Mesodermal cell (in vitro differentiated cells): ENCODE results near the gene AATK.

ENCODE experiments used
- H3K27ac ChIP-seq: 2 replicates; pipeline ENCODE4 v1.7.0; 2013; ENCODE audit warnings: mild to moderate bottlenecking, low read depth, low read length, moderate library complexity; ENCODE audit not compliant: severe bottlenecking
- H3K36me3 ChIP-seq: 2 replicates; pipeline ENCODE4 v1.7.1; 2013; ENCODE audit warnings: mild to moderate bottlenecking, low read length, moderate library complexity; ENCODE audit not compliant: control insufficient read depth, insufficient read depth
- H3K4me1 ChIP-seq: one replicate; pipeline ENCODE4 v1.7.1; 2013; ENCODE audit warnings: mild to moderate bottlenecking, low read length; ENCODE audit not compliant: insufficient read depth, control insufficient read depth, poor library complexity, severe bottlenecking
- H3K4me3 ChIP-seq: 2 replicates; pipeline ENCODE4 v1.7.0; 2013; ENCODE audit warnings: low read length, control low read depth, mild to moderate bottlenecking; ENCODE audit not compliant: insufficient read depth, poor library complexity, severe bottlenecking; ENCODE audit errors: extremely low read depth
- H3K9me3 ChIP-seq: 2 replicates; pipeline ENCODE4 v1.7.1; 2013; ENCODE audit warnings: mild to moderate bottlenecking, low read length, moderate library complexity; ENCODE audit not compliant: control insufficient read depth
- WGBS, 2 experiments: methylation state at CpG; one replicate each; pipeline ENCODE4 v1.1.5; 2013; ENCODE audit warnings: missing lambda C conversion rate in 2 of 2; ENCODE audit not compliant: insufficient coverage in 2 of 2; 5-methylcytosine and 5-hydroxymethylcytosine counted together

AATK gene

DNA sequence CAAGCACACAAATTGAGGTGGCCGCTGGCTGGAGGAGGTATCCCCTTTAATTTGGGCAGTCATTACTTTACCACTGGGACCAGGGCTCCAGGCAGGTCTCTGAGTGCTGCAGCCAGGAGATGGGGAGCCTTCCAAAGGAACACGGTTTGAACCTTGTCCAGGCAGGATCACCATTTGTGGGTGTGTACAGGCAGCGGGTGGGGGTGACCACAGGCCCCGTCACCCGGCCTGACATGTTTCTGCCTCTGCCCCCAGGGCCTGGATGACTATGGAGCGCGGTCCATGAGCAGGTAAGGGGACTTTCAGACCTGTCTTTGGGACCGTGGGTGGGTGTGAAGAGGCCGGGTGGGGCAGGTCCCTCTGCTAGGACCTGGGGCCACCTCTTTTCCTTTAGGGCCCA lies 57.8 kb downstream of the AATK start:
- no peak overlapping the region for H3K4me3 ChIP-seq

GRCh38 chr17:81106716-81107115 lies 59.3 kb downstream of the AATK start:
- H3K36me3 ChIP-seq = peaks cover 37% of the 10 kb centered on the region
- WGBS, 2 experiments = 94 to 99% methylated on average over 20 to 23 of the region's 24 CpGs

More for the DNA sequence above, 57.8 kb downstream of the AATK start:
- Histone ChIP-seq H3K27ac (no peak overlapping the region), H3K4me1 (no peaks in the 10 kb centered on the region), H3K36me3 (peaks cover 37% of the 10 kb centered on the region), H3K9me3 (no peaks in the 10 kb centered on the region)
- 96% methylated on average over 7 to 9 of the region's 9 CpGs for WGBS, 2 experiments

GRCh38 chr17:81103379-81103778 lies 62.6 kb downstream of the AATK start:
- H3K4me1 ChIP-seq = peaks cover 4% of the 10 kb centered on the region
- no peak overlapping the region for H3K4me3 ChIP-seq
- no peak overlapping the region for H3K27ac ChIP-seq
- H3K36me3 ChIP-seq = peaks cover 23% of the 10 kb centered on the region
- 96 to 100% methylated on average over 17 to 20 of the region's 20 CpGs for whole genome bisulfite sequencing, 2 experiments
- no peaks in the 10 kb centered on the region for H3K9me3 ChIP-seq

More at GRCh38 chr17:81106716-81107115, 59.3 kb downstream of the AATK start:
- Histone ChIP-seq H3K9me3 (no peaks in the 10 kb centered on the region), H3K4me3 (no peak overlapping the region), H3K27ac (no peak overlapping the region), H3K4me1 (no peaks in the 10 kb centered on the region)

DNA sequence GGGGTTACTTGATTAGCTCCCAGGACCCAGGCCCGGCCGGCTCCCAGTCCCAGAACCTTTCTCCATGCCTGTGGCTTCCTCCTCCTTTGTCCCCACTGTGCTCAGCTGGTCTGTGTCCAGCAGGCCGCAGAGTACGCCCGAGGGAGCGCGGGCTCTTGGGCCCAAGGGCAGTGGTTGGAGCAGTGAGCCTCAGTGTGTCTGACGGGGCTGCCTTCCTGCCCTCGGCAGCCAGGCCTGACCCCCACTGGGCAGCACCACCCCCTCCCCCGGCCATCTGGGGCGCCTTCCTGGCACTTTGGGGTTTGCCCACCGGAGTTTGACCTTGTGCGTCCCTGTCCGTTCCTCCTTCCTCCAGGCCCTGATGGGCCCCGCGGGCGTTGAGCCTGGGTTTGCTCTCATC lies 63.2 kb downstream of the AATK start:
- no peaks in the 10 kb centered on the region for H3K9me3 ChIP-seq
- peaks cover 23% of the 10 kb centered on the region for H3K36me3 ChIP-seq
- H3K27ac ChIP-seq = no peak overlapping the region
- 96 to 98% methylated on average over 15 of the region's 17 CpGs for WGBS, 2 experiments
- peaks cover 9% of the 10 kb centered on the region for H3K4me1 ChIP-seq
- H3K4me3 ChIP-seq = no peak overlapping the region

DNA sequence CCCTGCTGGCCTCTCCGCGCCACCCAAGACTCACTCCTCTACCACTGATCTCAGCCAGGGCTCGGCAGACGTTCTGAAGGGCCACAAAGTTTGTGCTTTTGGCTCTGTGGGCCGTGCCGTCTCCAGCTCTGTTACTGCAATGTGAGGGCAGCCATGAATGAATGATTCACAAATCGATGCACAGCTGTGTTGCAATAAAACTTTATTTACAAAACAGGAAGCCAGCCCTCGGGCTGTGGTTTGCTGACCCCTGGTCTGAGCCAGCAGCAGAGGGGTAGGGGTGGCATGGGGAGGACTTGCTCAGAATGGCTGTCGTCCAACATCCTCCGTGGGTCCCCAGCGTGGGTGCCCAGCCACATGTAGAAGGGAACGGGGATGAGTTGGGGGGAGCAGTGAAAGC lies 63.7 kb downstream of the AATK start:
- Histone ChIP-seq H3K4me1 (peaks cover 14% of the 10 kb centered on the region), H3K36me3 (peaks cover 23% of the 10 kb centered on the region), H3K9me3 (no peaks in the 10 kb centered on the region), H3K27ac (no peak overlapping the region), H3K4me3 (no peak overlapping the region)
- WGBS, 2 experiments = 97% methylated on average over 12 of the region's 12 CpGs

DNA sequence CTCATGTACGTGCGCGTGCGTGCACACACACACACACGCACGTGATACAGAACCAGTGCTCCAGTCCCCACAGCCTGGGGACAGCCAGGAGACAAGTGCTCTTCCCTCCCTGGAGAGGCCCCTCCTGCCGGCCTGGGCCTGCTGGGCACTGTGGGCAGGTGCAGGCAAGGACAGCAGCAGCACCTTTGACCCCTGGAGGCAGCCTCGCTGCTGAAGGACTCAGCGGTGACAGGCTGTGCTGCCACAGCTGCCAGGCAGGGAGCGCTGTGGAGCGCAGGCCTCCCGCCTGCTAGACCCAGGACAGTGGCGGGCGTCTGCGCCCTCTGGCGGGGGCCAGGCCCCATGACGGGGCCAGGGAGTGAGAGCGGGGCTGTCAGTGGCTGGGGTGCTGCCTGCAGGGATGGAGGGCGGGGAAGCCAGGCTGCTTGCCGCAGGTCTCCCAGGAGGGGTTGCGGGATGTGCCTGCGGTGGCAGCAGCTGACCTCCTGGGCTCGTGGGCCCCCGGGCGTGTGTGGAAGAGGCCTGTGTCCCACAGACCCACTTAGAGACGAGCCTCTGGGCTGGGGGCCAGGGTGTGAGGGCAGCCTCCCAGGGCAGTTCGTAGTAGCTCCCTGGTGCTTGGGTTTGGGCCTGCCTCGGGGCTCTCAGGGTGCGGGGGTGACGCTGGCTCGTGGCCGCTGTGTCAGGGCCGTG lies 64.3 kb downstream of the AATK start:
- H3K4me1 ChIP-seq = peaks cover 19% of the 10 kb centered on the region
- H3K4me3 ChIP-seq = no peak overlapping the region
- no peak overlapping the region for H3K27ac ChIP-seq
- H3K9me3 ChIP-seq = no peaks in the 10 kb centered on the region
- H3K36me3 ChIP-seq = peaks cover 23% of the 10 kb centered on the region
- 49 to 50% methylated on average over 33 of the region's 33 CpGs for WGBS, 2 experiments

GRCh38 chr17:81100668-81101067 lies 65.4 kb downstream of the AATK start:
- Histone ChIP-seq H3K36me3 (peaks cover 18% of the 10 kb centered on the region), H3K27ac (no peak overlapping the region), H3K4me1 (peaks cover 30% of the 10 kb centered on the region), H3K9me3 (no peaks in the 10 kb centered on the region), H3K4me3 (no peak overlapping the region)
- WGBS, 2 experiments = 85 to 93% methylated on average over 8 to 9 of the region's 10 CpGs

DNA sequence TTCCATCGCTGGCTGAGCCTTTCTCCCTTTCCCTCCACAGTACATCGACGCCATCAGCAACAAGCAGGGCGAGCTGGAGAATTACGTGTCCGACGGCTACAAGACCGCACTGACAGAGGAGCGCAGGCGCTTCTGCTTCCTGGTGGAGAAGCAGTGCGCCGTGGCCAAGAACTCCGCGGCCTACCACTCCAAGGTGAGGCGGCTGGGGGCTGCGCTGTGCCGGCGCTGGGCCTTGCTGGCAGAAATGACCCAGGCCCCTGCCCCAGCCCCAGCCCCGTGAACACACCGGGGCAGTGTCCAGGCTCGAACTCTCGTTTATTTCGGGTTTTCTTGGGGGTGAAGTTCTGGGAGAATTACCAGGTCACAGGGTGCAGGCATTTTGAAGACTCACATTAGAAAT lies 66.1 kb downstream of the AATK start:
- no peak overlapping the region for H3K4me3 ChIP-seq
- no peak overlapping the region for H3K27ac ChIP-seq
- WGBS, 2 experiments = 96 to 97% methylated on average over 19 to 23 of the region's 23 CpGs
- peaks cover 18% of the 10 kb centered on the region for H3K36me3 ChIP-seq
- H3K9me3 ChIP-seq = no peaks in the 10 kb centered on the region
- peaks cover 37% of the 10 kb centered on the region for H3K4me1 ChIP-seq

DNA sequence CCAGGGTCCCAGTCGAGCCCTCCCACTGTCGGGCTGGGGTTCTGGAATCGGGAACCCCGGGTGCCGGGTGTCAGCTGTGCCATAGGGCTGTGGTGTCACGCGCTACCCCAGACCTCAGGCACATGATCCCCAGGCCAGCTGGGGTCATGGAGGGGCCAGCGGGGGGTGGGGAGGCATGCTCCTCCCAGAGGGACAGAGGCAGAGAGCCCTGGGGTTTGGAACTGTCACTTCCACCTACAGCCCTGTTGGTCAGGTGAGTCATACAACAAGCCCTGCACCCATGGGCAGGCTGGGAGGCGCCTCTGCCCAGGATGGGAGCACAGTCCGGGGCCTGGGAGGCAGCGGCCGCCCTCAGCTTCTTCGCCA lies 68.1 kb downstream of the AATK start:
- Histone ChIP-seq H3K4me3 (no peak overlapping the region), H3K36me3 (peaks cover 12% of the 10 kb centered on the region), H3K4me1 (peaks cover 55% of the 10 kb centered on the region), H3K27ac (no peak overlapping the region), H3K9me3 (no peaks in the 10 kb centered on the region)
- 89% methylated on average over 12 to 13 of the region's 13 CpGs for WGBS, 2 experiments

GRCh38 chr17:81097134-81097942 lies 68.7 kb downstream of the AATK start:
- Histone ChIP-seq H3K36me3 (peaks cover 12% of the 10 kb centered on the region), H3K9me3 (no peaks in the 10 kb centered on the region), H3K4me3 (no peak overlapping the region), H3K4me1 (peaks cover 55% of the 10 kb centered on the region), H3K27ac (no peak overlapping the region)
- 11 to 21% methylated on average over 22 to 25 of the region's 31 CpGs for WGBS, 2 experiments

DNA sequence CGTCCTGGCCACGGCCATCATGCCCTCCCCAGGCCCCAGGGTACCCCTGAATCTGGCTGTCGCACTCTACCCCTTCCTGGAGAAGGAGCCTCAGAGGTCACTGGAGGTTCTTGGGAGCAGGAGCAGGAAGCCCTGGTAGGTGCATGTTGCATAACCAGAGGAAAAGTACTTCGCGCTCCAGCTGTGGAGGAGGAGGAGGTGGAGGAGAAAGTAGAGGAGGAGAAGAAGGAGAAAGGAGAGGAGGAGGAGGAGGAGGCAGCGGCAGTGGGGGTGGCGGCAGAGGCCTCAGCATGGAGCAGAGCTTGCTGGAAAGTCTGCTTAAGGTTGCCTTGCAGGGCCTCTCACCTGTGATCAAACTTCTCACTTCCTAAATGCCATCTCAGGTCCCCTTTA lies 69.3 kb downstream of the AATK start:
- H3K9me3 ChIP-seq = no peaks in the 10 kb centered on the region
- peaks cover 12% of the 10 kb centered on the region for H3K36me3 ChIP-seq
- peaks cover 55% of the 10 kb centered on the region for H3K4me1 ChIP-seq
- no peak overlapping the region for H3K27ac ChIP-seq
- WGBS, 2 experiments = 77 to 85% methylated on average over 7 of the region's 7 CpGs
- H3K4me3 ChIP-seq = no peak overlapping the region
